ENCODE results near the gene DECR2.

Gene DECR2

GRCh38 chr16:399340-400019, 2.2 kb upstream of the DECR2 start:
- TF ChIP-seq CTCF (conservative IDR thresholded peaks at IDR 0.05; ENCODE audit: low read depth, low read length) = no peak
- H3K4me3 ChIP-seq (ENCODE audit: low read length) = no peak overlapping the region
- no peak for DNase-seq (ENCODE audit: low read depth)

- TF ChIP-seq CTCF (conservative IDR thresholded peaks at IDR 0.05; ENCODE audit: low read depth, low read length) = no peak
- no peak overlapping the region for H3K4me3 ChIP-seq (ENCODE audit: low read length)
- no peak for DNase-seq (ENCODE audit: low read depth)
These were observed 1.6 kb upstream of the DECR2 start for GRCh38 chr16:400061-400591.

GRCh38 chr16:404971-405486, 3.3 kb downstream of the DECR2 start:
- no peak for TF ChIP-seq CTCF (conservative IDR thresholded peaks at IDR 0.05; ENCODE audit: low read depth, low read length)
- no peak for DNase-seq (ENCODE audit: low read depth)
- no peak overlapping the region for H3K4me3 ChIP-seq (ENCODE audit: low read length)

- DNase-seq (ENCODE audit: low read depth) = no peak
- H3K4me3 ChIP-seq (ENCODE audit: low read length) = no peak overlapping the region
- no peak for TF ChIP-seq CTCF (conservative IDR thresholded peaks at IDR 0.05; ENCODE audit: low read depth, low read length)
These were observed 4.1 kb downstream of the DECR2 start for GRCh38 chr16:405548-406506.

GRCh38 chr16:407253-407652, 5.6 kb downstream of the DECR2 start:
- TF ChIP-seq CTCF (conservative IDR thresholded peaks at IDR 0.05; ENCODE audit: low read depth, low read length) = no peak
- H3K4me3 ChIP-seq (ENCODE audit: low read length) = no peak overlapping the region
- DNase-seq (ENCODE audit: low read depth) = no peak

GRCh38 chr16:410516-411178, 9.0 kb downstream of the DECR2 start:
- no peak for TF ChIP-seq CTCF (conservative IDR thresholded peaks at IDR 0.05; ENCODE audit: low read depth, low read length)
- DNase-seq (ENCODE audit: low read depth) = no peak
- no peak overlapping the region for H3K4me3 ChIP-seq (ENCODE audit: low read length)
